ENCODE measurements around the gene CNIH3. TPM values are rescaled to one million over a fixed set of nuclear protein-coding genes. Genes with fewer than 3 reads are reported as not detected.

Gene CNIH3
- total RNA-seq, 2 experiments from 2014 or later, result 1.8 to 2.5 TPM

DNA sequence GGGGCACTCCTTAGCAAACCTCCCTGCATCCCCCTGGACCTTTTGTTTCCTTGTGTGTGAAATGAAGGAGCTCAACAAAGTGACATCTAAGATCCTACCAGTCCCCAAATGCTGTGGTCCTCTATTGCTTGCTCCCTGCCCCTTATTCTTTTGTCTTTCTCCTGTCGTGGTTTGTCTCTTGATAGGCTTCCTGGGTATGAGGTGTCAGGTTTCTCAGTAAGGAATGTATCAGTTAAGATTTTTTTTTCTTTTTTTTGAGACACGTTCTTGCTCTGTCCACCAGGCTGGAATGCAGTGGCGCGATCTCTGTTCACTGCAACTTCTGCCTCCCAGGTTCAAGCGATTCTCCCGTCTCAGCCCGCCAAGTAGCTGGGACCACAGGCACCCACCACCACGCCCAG lies 16.8 kb downstream of the CNIH3 start:
- Histone ChIP-seq H3K4me3 (ENCODE audit: low read length) (no peak overlapping the region), H3K36me3 (ENCODE audit: insufficient read depth, low read length) (no peaks in the 10 kb centered on the region), H3K27ac (ENCODE audit: low read depth in 1 of 2, low read length in 2 of 2) (no peak overlapping the region), H3K9me3 (ENCODE audit: control insufficient read depth in 1 of 2, insufficient read depth in 1 of 2, low read length in 2 of 2) (no peaks in the 10 kb centered on the region), H3K27me3 (ENCODE audit: control insufficient read depth in 1 of 2, insufficient read depth in 2 of 2, low read length in 2 of 2) (no peaks in the 10 kb centered on the region), H3K4me1 (ENCODE audit: insufficient read depth, low read length) (peaks cover 8% of the 10 kb centered on the region)
- no peak overlapping the region for H3K27ac Mint-ChIP-seq
- TF ChIP-seq, protein P1, sequence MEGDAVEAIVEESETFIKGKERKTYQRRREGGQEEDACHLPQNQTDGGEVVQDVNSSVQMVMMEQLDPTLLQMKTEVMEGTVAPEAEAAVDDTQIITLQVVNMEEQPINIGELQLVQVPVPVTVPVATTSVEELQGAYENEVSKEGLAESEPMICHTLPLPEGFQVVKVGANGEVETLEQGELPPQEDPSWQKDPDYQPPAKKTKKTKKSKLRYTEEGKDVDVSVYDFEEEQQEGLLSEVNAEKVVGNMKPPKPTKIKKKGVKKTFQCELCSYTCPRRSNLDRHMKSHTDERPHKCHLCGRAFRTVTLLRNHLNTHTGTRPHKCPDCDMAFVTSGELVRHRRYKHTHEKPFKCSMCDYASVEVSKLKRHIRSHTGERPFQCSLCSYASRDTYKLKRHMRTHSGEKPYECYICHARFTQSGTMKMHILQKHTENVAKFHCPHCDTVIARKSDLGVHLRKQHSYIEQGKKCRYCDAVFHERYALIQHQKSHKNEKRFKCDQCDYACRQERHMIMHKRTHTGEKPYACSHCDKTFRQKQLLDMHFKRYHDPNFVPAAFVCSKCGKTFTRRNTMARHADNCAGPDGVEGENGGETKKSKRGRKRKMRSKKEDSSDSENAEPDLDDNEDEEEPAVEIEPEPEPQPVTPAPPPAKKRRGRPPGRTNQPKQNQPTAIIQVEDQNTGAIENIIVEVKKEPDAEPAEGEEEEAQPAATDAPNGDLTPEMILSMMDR (IDR thresholded peaks at IDR 0.05), result no peak
- intact Hi-C loops (cut with DNase I, micrococcal nuclease), result no loop called here
- no peaks in the 10 kb centered on the region for H3K36me3 Mint-ChIP-seq (ENCODE audit: low read depth)
- peaks cover 7% of the 10 kb centered on the region for H3K4me1 Mint-ChIP-seq (ENCODE audit: low read depth)
- H3K9me3 Mint-ChIP-seq, result no peaks in the 10 kb centered on the region
- no peak for DNase-seq
- CTCF ChIA-PET, result no interaction called here
- ATAC-seq (ENCODE audit: poor library complexity), result no peak
- no peak overlapping the region for H3K4me3 Mint-ChIP-seq
- POLR2A ChIA-PET, result no interaction called here
- H3K27me3 Mint-ChIP-seq, result peaks cover 4% of the 10 kb centered on the region

DNA sequence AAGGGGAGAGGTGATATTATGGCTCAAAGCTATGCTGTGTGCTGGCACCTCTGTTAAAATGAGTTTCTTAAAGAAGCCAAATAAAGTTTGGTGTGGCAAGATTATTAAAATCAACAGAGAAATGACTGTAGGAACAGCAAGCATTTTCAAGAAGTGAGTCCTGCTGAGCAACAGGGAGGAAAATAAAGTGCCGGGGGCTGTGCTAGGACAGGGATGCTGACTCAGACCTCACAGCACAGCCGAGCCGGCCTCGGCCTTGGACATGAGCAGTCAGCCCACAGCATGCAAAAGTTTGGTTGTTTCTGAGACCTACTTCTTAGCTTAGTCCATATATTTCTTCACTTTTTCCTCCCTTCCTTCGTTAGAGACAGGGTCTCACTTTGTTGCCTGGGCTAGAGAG lies 19.2 kb downstream of the CNIH3 start:
- peaks cover 15% of the 10 kb centered on the region for H3K4me1 ChIP-seq (ENCODE audit: insufficient read depth, low read length)
- no peak for DNase-seq
- intact Hi-C loops (cut with DNase I, micrococcal nuclease), result no loop called here
- ATAC-seq (ENCODE audit: poor library complexity), result no peak
- Mint-ChIP-seq H3K27me3 (peaks cover 4% of the 10 kb centered on the region), H3K4me1 (ENCODE audit: low read depth) (peaks cover 10% of the 10 kb centered on the region), H3K9me3 (no peaks in the 10 kb centered on the region), H3K36me3 (ENCODE audit: low read depth) (no peaks in the 10 kb centered on the region), H3K4me3 (no peak overlapping the region), H3K27ac (no peak overlapping the region)
- H3K36me3 ChIP-seq (ENCODE audit: insufficient read depth, low read length), result no peaks in the 10 kb centered on the region
- no peak overlapping the region for H3K4me3 ChIP-seq (ENCODE audit: low read length)
- TF ChIP-seq, protein P1 (IDR thresholded peaks at IDR 0.05), result no peak
- H3K27ac ChIP-seq (ENCODE audit: low read depth in 1 of 2, low read length in 2 of 2), result no peak overlapping the region
- H3K9me3 ChIP-seq (ENCODE audit: control insufficient read depth in 1 of 2, insufficient read depth in 1 of 2, low read length in 2 of 2), result no peaks in the 10 kb centered on the region
- H3K27me3 ChIP-seq (ENCODE audit: control insufficient read depth in 1 of 2, insufficient read depth in 2 of 2, low read length in 2 of 2), result no peaks in the 10 kb centered on the region
- CTCF ChIA-PET, result interaction anchor here (1.0 kb wide), 1 partner anchor 9 kb away, joined by 3 read pairs; no protein-coding TSS in a partner anchor
- POLR2A ChIA-PET, result no interaction called here

DNA sequence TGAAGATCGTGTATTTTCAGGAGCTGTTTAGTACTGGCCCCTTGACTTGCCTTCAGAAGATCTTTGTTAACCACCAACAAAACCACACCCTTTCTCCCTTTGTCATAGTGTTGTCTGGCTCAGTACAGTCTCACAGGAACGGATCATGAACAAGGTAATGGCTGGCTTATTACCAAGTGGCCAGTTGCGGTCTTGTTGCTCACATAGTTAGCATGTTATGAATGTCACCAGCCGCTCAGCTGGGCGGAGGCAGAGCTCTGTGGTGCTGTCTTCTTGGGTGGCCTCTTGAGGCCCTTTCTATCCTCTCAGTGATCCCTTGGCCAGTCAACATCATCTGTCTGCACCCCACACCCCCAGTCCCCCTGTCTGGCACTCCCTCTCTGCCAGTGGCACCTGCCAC lies 21.4 kb downstream of the CNIH3 start:
- POLR2A ChIA-PET, result no interaction called here
- peaks cover 7% of the 10 kb centered on the region for H3K27me3 Mint-ChIP-seq
- Histone ChIP-seq H3K4me3 (ENCODE audit: low read length) (no peak overlapping the region), H3K4me1 (ENCODE audit: insufficient read depth, low read length) (peaks cover 15% of the 10 kb centered on the region), H3K36me3 (ENCODE audit: insufficient read depth, low read length) (no peaks in the 10 kb centered on the region), H3K27ac (ENCODE audit: low read depth in 1 of 2, low read length in 2 of 2) (no peak overlapping the region), H3K27me3 (ENCODE audit: control insufficient read depth in 1 of 2, insufficient read depth in 2 of 2, low read length in 2 of 2) (no peaks in the 10 kb centered on the region), H3K9me3 (ENCODE audit: control insufficient read depth in 1 of 2, insufficient read depth in 1 of 2, low read length in 2 of 2) (no peaks in the 10 kb centered on the region)
- intact Hi-C loops (cut with DNase I, micrococcal nuclease), result no loop called here
- ATAC-seq (ENCODE audit: poor library complexity) (peak; percentile 6), DNase-seq (no peak)
- H3K4me3 Mint-ChIP-seq, result no peak overlapping the region
- H3K9me3 Mint-ChIP-seq, result no peaks in the 10 kb centered on the region
- TF ChIP-seq, protein P1 (IDR thresholded peaks at IDR 0.05), result no peak
- peaks cover 10% of the 10 kb centered on the region for H3K4me1 Mint-ChIP-seq (ENCODE audit: low read depth)
- CTCF ChIA-PET, result no interaction called here
- no peak overlapping the region for H3K27ac Mint-ChIP-seq
- H3K36me3 Mint-ChIP-seq (ENCODE audit: low read depth), result no peaks in the 10 kb centered on the region
